Gastroesophageal sphincter (tissue), 4 donors: ENCODE measurements around the gene MPO. TPM values are rescaled to one million over a fixed set of nuclear protein-coding genes. Genes with fewer than 3 reads are reported as not detected.

Experiments
- ATAC-seq: fragments of 150-250 bp; one replicate; pipeline ENCODE4 v1.9.1; 2016; ENCODE audit warnings: mild to moderate bottlenecking, moderate library complexity
- H3K27ac ChIP-seq, 4 donors: fragments of 200-600 bp; sonication (generic) in 3 of 4; 1 replicate in 3 of 4; 2 replicates in 1 of 4; pipeline ENCODE4 v1.5.1; 2016 to 2019
- H3K27me3 ChIP-seq: fragments of 200-600 bp; sonication (generic); one replicate; pipeline ENCODE4 v1.5.1; 2019
- H3K36me3 ChIP-seq, 2 donors: fragments of 200-600 bp; sonication (generic); one replicate each; pipeline ENCODE4 v1.5.1; 2019; ENCODE audit warnings: control low read depth in 1 of 2
- H3K4me1 ChIP-seq, 3 donors: fragments of 200-600 bp; sonication (generic); 1 replicate in 2 of 3; 2 replicates in 1 of 3; pipeline ENCODE4 v1.5.1; 2016 to 2019; ENCODE audit warnings: control low read depth in 2 of 3
- H3K4me3 ChIP-seq, 2 donors: fragments of 200-600 bp; sonication (generic); one replicate each; pipeline ENCODE4 v1.5.1; 2019; ENCODE audit warnings: mild to moderate bottlenecking in 1 of 2, moderate library complexity in 1 of 2
- H3K9me3 ChIP-seq, 3 donors: fragments of 200-600 bp; sonication (generic); one replicate each; pipeline ENCODE4 v1.5.1; 2017 to 2019; ENCODE audit warnings: control low read depth in 2 of 3
- CTCF ChIP-seq, 4 experiments: fragments of 200-600 bp in 2 of 4; fragments of 450-650 bp in 2 of 4; sonication (generic) in 1 of 4; IDR thresholded peaks; one replicate each; pipeline ENCODE4 v1.5.1; 2017 to 2019; ENCODE audit warnings: antibody characterized with exemption in 4 of 4, mild to moderate bottlenecking in 2 of 4, moderate library complexity in 2 of 4
- EP300 ChIP-seq: sonication (generic); formaldehyde crosslinking; IDR thresholded peaks from one replicate; pipeline ENCODE4 v1.6.1; 2017; ENCODE audit warnings: antibody characterized with exemption, mild to moderate bottlenecking
- POLR2A ChIP-seq, 2 donors: fragments of 450-650 bp; IDR thresholded peaks; one replicate each; pipeline ENCODE4 v1.6.1; 2017; ENCODE audit warnings: antibody characterized with exemption in 2 of 2, mild to moderate bottlenecking in 2 of 2, moderate library complexity in 1 of 2
- POLR2AphosphoS5 ChIP-seq: sonication (generic); formaldehyde crosslinking; IDR thresholded peaks from one replicate; pipeline ENCODE4 v1.6.1; 2017; ENCODE audit warnings: antibody characterized with exemption
- WGBS, 2 donors: methylation state at CpG; one replicate each; pipeline ENCODE4 v1.1.5; 2018; ENCODE audit warnings: low coverage in 1 of 2; 5-methylcytosine and 5-hydroxymethylcytosine counted together
- total RNA-seq, 4 donors: library from RNA; depleted of rRNA; stranded (reverse); fragments of >200 nt; gene quantifications; one replicate each; pipeline ENCODE4 v1.1.0, GENCODE V29; 2016

The MPO gene
- total RNA-seq, 4 donors from 2014 or later = 1.6 TPM; not detected in 3

DNA sequence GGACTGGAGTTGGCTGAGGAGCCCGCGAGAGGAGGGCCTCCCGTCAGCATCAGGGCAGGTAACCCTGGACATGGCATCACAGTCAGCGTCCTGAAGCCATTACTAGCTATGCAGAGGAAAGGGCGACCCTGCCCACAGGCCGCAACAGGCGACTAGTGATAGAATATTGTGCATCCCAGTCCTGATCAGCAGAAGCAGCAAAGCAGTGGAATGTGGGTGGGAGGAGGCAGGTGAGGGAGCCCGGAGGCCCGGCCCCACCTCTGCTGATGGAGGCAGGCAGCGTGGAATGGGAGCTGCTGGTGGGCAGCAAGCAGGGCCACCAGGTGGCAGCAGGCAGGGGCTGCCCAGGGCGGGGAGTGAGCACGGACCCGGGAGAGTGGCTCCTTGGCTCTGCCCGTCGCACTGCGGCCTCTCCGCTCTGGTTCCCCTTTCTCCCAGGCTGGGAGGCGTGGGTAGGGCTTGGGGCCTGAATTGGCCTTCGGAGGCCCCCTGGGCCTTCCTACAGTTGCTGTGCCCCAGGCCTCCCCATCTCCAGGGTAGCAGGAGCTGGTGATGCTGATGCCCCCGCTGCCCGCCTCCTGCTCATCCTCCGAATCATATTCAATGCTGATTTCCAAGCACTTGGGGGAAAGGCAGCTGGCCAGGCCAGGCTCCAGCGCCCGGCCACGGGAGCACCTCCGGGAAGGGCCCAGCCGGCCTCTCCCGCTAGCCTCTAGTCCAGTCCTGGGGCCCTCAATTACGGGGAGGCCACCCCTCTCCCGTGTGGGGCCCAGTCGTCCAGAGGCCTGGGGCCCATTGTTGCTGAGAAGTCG, 27.6 kb upstream of the MPO start:
- no peak for TF ChIP-seq POLR2A (IDR thresholded peaks at IDR 0.05)
- TF ChIP-seq CTCF (IDR thresholded peaks at IDR 0.05) = peak in 1 of 4 experiments; percentile 24
- H3K27me3 ChIP-seq = no peaks in the 10 kb centered on the region
- H3K4me3 ChIP-seq = no peak overlapping the region
- H3K4me1 ChIP-seq = no peaks in the 10 kb centered on the region
- no peaks in the 10 kb centered on the region for H3K9me3 ChIP-seq
- no peak for ATAC-seq
- H3K27ac ChIP-seq = no peak overlapping the region
- H3K36me3 ChIP-seq = peaks cover 0 to 64% of the 10 kb centered on the region in 2 donors
- WGBS, 2 donors = 50 to 60% methylated on average over 1 to 2 of the region's 32 CpGs

- ATAC-seq = no peak
- no peaks in the 10 kb centered on the region for H3K4me1 ChIP-seq
- no peaks in the 10 kb centered on the region for H3K9me3 ChIP-seq
- no peak overlapping the region for H3K4me3 ChIP-seq
- H3K27ac ChIP-seq = no peak overlapping the region
- 67 to 80% methylated on average over 2 to 8 of the region's 20 CpGs for WGBS, 2 donors
- peaks cover 0 to 64% of the 10 kb centered on the region in 2 donors for H3K36me3 ChIP-seq
- H3K27me3 ChIP-seq = no peaks in the 10 kb centered on the region
- TF ChIP-seq POLR2AphosphoS5 = no peak
These were observed 26.9 kb upstream of the MPO start for GRCh38 chr17:58307468-58308172.

DNA sequence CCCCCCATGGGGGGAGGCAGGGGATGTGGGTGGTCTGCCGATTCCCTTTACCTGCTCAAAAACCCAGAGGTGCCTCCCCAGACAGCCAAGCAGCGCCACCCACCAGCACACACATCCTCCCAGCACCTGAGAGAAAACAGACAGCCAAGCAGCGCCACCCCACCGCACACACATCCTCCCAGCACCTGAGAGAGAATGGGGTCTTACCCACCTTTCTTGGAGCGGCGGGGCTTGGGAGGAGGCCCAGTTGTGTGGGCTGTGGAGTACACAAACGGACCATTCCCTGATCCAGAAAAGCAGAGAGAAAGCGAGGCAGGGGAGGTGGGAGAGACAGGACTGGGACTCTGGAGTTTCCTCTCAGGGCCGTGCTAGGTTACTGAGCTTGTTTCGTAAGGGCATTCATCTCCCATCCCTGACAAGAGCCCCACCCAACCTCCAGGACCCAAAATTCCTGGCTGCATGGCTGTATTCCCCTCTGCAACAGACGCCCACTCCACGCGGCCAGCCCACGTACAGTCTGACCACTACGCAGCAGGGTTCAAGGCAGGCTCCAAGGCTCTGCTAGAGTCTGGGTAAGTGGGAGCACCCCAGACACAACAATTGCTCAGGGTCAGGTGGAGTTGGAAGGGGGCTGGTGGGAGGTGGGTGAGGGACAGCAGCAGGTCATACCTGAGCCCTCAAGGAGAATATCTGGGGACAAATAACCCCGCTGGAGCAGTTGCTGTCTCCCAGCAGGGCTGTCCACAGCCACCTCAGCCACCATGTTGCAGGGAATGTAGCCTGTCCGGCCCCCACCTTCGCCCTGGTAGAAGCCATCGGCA, 25.6 kb upstream of the MPO start:
- TF ChIP-seq POLR2AphosphoS5 (no peak), POLR2A (IDR thresholded peaks at IDR 0.05) (no peak), EP300 (no peak), CTCF (IDR thresholded peaks at IDR 0.05) (no peak)
- Histone ChIP-seq H3K27me3 (no peaks in the 10 kb centered on the region), H3K9me3 (no peaks in the 10 kb centered on the region), H3K27ac (no peak overlapping the region), H3K36me3 (peaks cover 0 to 66% of the 10 kb centered on the region in 2 donors), H3K4me1 (no peaks in the 10 kb centered on the region), H3K4me3 (no peak overlapping the region)
- ATAC-seq = no peak
- 90% methylated on average over 4 of the region's 19 CpGs; no CpG with 5 or more reads in 1 of the 2 donors for WGBS, 2 donors

GRCh38 chr17:58305626-58306025, 24.9 kb upstream of the MPO start:
- H3K9me3 ChIP-seq = no peaks in the 10 kb centered on the region
- TF ChIP-seq EP300 = no peak
- no peak for TF ChIP-seq POLR2AphosphoS5
- no peak for TF ChIP-seq CTCF (IDR thresholded peaks at IDR 0.05)
- TF ChIP-seq POLR2A (IDR thresholded peaks at IDR 0.05) = no peak
- no peak overlapping the region for H3K4me3 ChIP-seq
- H3K27ac ChIP-seq = no peak overlapping the region
- WGBS, 2 donors = no CpG with 5 or more reads among the region's 8 CpGs
- peaks cover 0 to 63% of the 10 kb centered on the region in 2 donors for H3K36me3 ChIP-seq
- H3K4me1 ChIP-seq = no peaks in the 10 kb centered on the region
- ATAC-seq = no peak
- no peaks in the 10 kb centered on the region for H3K27me3 ChIP-seq

GRCh38 chr17:58304750-58305486, 24.2 kb upstream of the MPO start:
- no peaks in the 10 kb centered on the region for H3K4me1 ChIP-seq
- ATAC-seq = no peak
- WGBS, 2 donors = 75 to 96% methylated on average over 2 to 3 of the region's 14 CpGs
- peaks cover 0 to 56% of the 10 kb centered on the region in 2 donors for H3K36me3 ChIP-seq
- no peak overlapping the region for H3K4me3 ChIP-seq
- no peak overlapping the region for H3K27ac ChIP-seq
- TF ChIP-seq CTCF (IDR thresholded peaks at IDR 0.05) (no peak), EP300 (no peak), POLR2AphosphoS5 (no peak), POLR2A (IDR thresholded peaks at IDR 0.05) (no peak)
- no peaks in the 10 kb centered on the region for H3K27me3 ChIP-seq
- H3K9me3 ChIP-seq = no peaks in the 10 kb centered on the region
